ENCODE measurements around the gene CCNT1. TPM values are rescaled to one million over a fixed set of nuclear protein-coding genes. Genes with fewer than 3 reads are reported as not detected.

Gene CCNT1
- total RNA-seq, 2 experiments from 2014 or later, result 30.9 to 59.1 TPM

DNA sequence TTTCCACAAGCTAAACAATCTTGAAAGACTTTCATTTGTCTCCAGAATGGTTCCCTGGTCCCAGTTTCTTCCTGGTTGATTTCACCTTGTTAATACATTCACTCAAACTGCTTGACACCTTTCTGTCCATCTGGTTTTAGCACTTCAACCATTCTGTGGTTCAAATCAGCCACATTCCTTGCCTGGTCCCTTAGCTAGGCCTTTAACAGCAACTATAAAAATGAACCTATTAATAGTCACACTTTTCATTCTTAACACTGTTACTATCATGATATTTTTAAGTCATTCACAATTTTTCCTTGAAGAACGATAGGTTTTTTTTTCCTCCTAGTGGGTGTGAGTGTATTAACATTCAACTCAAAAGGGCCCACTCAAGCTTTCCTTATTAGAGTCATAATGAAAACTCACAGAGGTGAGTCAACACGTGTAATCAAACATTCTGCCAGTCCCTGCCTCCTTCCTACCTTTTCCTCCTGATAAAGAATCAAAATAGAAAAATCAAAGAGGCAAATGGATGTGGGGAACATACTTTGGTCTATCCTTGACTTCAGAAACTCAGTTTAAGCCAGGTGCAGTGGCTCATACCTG lies 34.4 kb upstream of the CCNT1 start:
- DNase-seq (ENCODE audit: low spot score), result no peak
- no TSS peak for BruUV-seq (replicated peaks)
- no peak overlapping the region for H2AFZ ChIP-seq (ENCODE audit: low read length)
- H3K4me2 ChIP-seq (ENCODE audit: low read length), result no peak overlapping the region
- TF ChIP-seq, protein P1, sequence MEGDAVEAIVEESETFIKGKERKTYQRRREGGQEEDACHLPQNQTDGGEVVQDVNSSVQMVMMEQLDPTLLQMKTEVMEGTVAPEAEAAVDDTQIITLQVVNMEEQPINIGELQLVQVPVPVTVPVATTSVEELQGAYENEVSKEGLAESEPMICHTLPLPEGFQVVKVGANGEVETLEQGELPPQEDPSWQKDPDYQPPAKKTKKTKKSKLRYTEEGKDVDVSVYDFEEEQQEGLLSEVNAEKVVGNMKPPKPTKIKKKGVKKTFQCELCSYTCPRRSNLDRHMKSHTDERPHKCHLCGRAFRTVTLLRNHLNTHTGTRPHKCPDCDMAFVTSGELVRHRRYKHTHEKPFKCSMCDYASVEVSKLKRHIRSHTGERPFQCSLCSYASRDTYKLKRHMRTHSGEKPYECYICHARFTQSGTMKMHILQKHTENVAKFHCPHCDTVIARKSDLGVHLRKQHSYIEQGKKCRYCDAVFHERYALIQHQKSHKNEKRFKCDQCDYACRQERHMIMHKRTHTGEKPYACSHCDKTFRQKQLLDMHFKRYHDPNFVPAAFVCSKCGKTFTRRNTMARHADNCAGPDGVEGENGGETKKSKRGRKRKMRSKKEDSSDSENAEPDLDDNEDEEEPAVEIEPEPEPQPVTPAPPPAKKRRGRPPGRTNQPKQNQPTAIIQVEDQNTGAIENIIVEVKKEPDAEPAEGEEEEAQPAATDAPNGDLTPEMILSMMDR (conservative IDR thresholded peaks at IDR 0.05; ENCODE audit: low read length), result no peak
- intact Hi-C loops (cut with micrococcal nuclease; ENCODE audit: unreplicated experiment), result no loop called here
- H4K20me1 ChIP-seq (ENCODE audit: insufficient read depth, low read length), result no peaks in the 10 kb centered on the region
- CTCF ChIA-PET (ENCODE audit: unreplicated experiment), result no interaction called here
- no peaks in the 10 kb centered on the region for H3K4me1 ChIP-seq (ENCODE audit: insufficient read depth, low read length, poor library complexity, severe bottlenecking)
- no peaks in the 10 kb centered on the region for H3K79me2 ChIP-seq (ENCODE audit: insufficient read depth, low read depth, low read length)
- no peak overlapping the region for H3K4me3 ChIP-seq (ENCODE audit: low read depth, low read length, poor library complexity, severe bottlenecking)
- POLR2A ChIA-PET, result no interaction called here
- H3K9me2 ChIP-seq (ENCODE audit: insufficient read depth, low read length), result no peaks in the 10 kb centered on the region
- H3K27ac ChIP-seq (ENCODE audit: low read depth, low read length, poor library complexity, severe bottlenecking), result no peak overlapping the region
- H3K36me3 ChIP-seq (ENCODE audit: insufficient read depth, low read length), result no peaks in the 10 kb centered on the region
- H3K9me3 ChIP-seq (ENCODE audit: low read length), result no peaks in the 10 kb centered on the region

DNA sequence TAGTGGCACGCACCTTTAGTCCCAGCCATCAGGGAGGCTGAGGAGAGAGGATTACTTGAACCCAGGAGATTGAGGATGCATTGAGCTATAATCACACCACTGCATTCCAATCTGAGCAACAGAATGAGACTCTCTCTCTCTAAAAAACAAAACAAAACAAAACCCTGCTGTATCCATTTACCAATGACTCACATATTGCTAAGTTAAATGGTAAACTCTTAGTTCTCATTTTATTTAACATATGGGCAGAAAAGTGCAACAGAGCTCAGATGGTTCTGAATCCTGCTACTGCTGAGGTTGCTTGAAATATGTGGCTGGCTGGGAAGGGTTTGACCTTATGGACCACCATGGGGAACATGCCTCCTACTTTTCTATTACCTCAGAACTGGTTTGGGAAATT lies 33.7 kb upstream of the CCNT1 start:
- ChIA-PET CTCF (ENCODE audit: unreplicated experiment) (no interaction called here), POLR2A (no interaction called here)
- Histone ChIP-seq H3K79me2 (ENCODE audit: insufficient read depth, low read depth, low read length) (no peaks in the 10 kb centered on the region), H3K9me3 (ENCODE audit: low read length) (no peaks in the 10 kb centered on the region), H3K4me2 (ENCODE audit: low read length) (no peak overlapping the region), H2AFZ (ENCODE audit: low read length) (no peak overlapping the region), H3K27ac (ENCODE audit: low read depth, low read length, poor library complexity, severe bottlenecking) (no peak overlapping the region), H3K4me3 (ENCODE audit: low read depth, low read length, poor library complexity, severe bottlenecking) (no peak overlapping the region), H4K20me1 (ENCODE audit: insufficient read depth, low read length) (no peaks in the 10 kb centered on the region), H3K4me1 (ENCODE audit: insufficient read depth, low read length, poor library complexity, severe bottlenecking) (no peaks in the 10 kb centered on the region), H3K36me3 (ENCODE audit: insufficient read depth, low read length) (no peaks in the 10 kb centered on the region), H3K9me2 (ENCODE audit: insufficient read depth, low read length) (no peaks in the 10 kb centered on the region)
- TF ChIP-seq, protein P1 (conservative IDR thresholded peaks at IDR 0.05; ENCODE audit: low read length), result no peak
- TF ChIP-seq EZH2phosphoT487 (IDR thresholded peaks at IDR 0.05; ENCODE audit: borderline replicate concordance, low read depth, low read length), result no peak
- DNase-seq (ENCODE audit: low spot score), result no peak
- BruUV-seq (replicated peaks), result no TSS peak
- intact Hi-C loops (cut with micrococcal nuclease; ENCODE audit: unreplicated experiment), result no loop called here

DNA sequence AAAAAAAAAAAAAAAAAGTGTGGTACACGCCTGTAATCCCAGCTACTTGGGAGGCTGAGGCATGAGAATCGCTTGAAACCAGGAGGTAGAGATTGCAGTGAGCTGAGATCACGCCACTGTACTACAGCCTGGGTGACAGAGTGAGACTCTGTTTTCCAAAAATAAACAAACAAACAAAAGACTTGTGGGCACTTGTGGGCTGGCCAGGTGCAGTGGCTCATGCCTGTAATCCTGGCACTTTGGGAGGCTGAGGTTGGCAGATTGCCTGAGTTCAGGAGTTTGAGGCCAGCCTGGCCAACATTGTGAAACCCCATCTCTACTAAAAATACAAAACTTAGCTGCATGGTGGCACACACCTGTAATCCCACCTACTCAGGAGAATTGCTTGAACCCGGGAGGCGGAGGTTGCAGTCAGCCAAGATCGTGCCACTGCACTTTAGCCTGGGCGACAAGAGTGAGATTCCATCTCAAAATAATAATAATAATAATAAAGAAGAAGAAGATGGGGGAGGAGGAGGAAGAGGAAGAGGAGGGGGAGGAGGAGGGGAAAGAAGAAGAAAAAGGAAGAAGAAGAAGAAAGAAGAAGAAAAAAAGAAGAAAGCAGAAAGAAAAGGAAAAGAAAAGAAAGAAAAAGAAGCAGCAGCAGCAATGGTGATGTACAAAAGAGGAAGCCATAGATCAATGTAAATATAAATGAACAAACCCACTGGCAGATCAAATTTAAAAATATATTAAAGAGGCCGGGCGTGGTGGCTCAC lies 27.9 kb upstream of the CCNT1 start:
- TF ChIP-seq, protein P1 (conservative IDR thresholded peaks at IDR 0.05; ENCODE audit: low read length), result no peak
- no peak for TF ChIP-seq EZH2phosphoT487 (IDR thresholded peaks at IDR 0.05; ENCODE audit: borderline replicate concordance, low read depth, low read length)
- intact Hi-C loops (cut with micrococcal nuclease; ENCODE audit: unreplicated experiment), result no loop called here
- no peaks in the 10 kb centered on the region for H3K79me2 ChIP-seq (ENCODE audit: insufficient read depth, low read depth, low read length)
- no peak overlapping the region for H3K4me3 ChIP-seq (ENCODE audit: low read depth, low read length, poor library complexity, severe bottlenecking)
- DNase-seq (ENCODE audit: low spot score), result no peak
- H4K20me1 ChIP-seq (ENCODE audit: insufficient read depth, low read length), result no peaks in the 10 kb centered on the region
- H3K9me2 ChIP-seq (ENCODE audit: insufficient read depth, low read length), result no peaks in the 10 kb centered on the region
- no peak overlapping the region for H3K4me2 ChIP-seq (ENCODE audit: low read length)
- H3K27ac ChIP-seq (ENCODE audit: low read depth, low read length, poor library complexity, severe bottlenecking), result no peak overlapping the region
- no peaks in the 10 kb centered on the region for H3K36me3 ChIP-seq (ENCODE audit: insufficient read depth, low read length)
- no peaks in the 10 kb centered on the region for H3K4me1 ChIP-seq (ENCODE audit: insufficient read depth, low read length, poor library complexity, severe bottlenecking)
- no peaks in the 10 kb centered on the region for H3K9me3 ChIP-seq (ENCODE audit: low read length)
- ChIA-PET POLR2A (interaction anchor here (0.6 kb wide), 1 partner anchor 1758 kb away, joined by 6 read pairs; no protein-coding TSS in a partner anchor), CTCF (ENCODE audit: unreplicated experiment) (no interaction called here)
- no peak overlapping the region for H2AFZ ChIP-seq (ENCODE audit: low read length)
- no TSS peak for BruUV-seq (replicated peaks)
